ENCODE measurements around the gene ADAM15.

The ADAM15 gene

DNA sequence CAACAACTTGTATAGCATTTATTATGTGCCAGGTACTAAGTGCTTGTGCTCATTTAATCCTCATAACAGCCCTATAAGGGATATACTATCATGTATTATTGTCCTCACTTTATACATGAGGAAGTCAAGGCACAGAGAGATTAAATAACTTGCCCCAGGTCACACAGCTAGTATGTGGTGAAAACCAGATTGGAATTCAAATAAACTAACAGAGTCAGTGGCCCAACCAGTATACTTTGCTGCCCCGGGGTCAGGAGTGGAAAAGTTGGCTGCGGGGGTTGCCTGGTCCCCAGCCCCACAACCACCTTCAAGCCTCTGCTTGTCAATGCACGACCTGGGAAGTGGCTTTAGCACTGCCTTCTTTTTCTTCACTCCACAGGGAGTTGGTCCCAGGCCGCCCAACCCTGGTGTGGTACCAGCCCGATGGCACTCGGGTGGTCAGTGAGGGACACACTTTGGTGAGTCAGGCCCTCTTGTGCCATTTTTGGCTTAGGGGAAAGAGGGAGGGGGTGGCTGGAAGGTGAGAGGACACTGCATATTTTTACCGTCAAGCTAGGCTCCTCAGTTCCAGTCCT lies 2.5 kb downstream of the ADAM15 start:
- ATAC-seq (ENCODE audit: low read depth) (no peak), DNase-seq (ENCODE audit: low spot score) (no peak)
- Histone ChIP-seq H3K27ac (ENCODE audit: poor library complexity, severe bottlenecking) (peak overlapping the region; percentile 89), H3K27me3 (ENCODE audit: insufficient read depth, poor library complexity, severe bottlenecking) (no peaks in the 10 kb centered on the region), H3K4me3 (ENCODE audit: severe bottlenecking) (no peak overlapping the region), H3K9me3 (ENCODE audit: severe bottlenecking) (no peaks in the 10 kb centered on the region), H3K4me1 (ENCODE audit: insufficient read depth, poor library complexity, severe bottlenecking) (peaks cover 14% of the 10 kb centered on the region), H3K36me3 (ENCODE audit: low read depth) (peaks cover 58% of the 10 kb centered on the region)
- TF ChIP-seq CTCF (IDR thresholded peaks at IDR 0.05; ENCODE audit: poor library complexity, severe bottlenecking): no peak

DNA sequence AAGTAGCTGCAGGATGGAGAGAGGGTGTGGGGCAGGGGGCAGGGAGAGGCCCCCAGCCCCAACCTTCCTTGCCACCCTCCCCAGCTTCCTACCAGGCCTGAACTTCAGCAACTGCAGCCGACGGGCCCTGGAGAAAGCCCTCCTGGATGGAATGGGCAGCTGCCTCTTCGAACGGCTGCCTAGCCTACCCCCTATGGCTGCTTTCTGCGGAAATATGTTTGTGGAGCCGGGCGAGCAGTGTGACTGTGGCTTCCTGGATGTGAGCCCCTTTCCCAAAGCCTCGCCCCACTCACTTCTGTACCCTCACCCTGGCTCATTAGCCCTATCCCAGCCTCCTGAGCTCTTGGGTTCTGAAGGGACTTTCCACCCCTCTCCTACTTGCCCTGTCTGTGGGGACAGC lies 6.0 kb downstream of the ADAM15 start:
- DNase-seq (ENCODE audit: low spot score) (no peak), ATAC-seq (ENCODE audit: low read depth) (no peak)
- no peak overlapping the region for H3K27ac ChIP-seq (ENCODE audit: poor library complexity, severe bottlenecking)
- peaks cover 6% of the 10 kb centered on the region for H3K4me1 ChIP-seq (ENCODE audit: insufficient read depth, poor library complexity, severe bottlenecking)
- H3K9me3 ChIP-seq (ENCODE audit: severe bottlenecking): no peaks in the 10 kb centered on the region
- no peak for TF ChIP-seq CTCF (IDR thresholded peaks at IDR 0.05; ENCODE audit: poor library complexity, severe bottlenecking)
- H3K36me3 ChIP-seq (ENCODE audit: low read depth): peaks cover 79% of the 10 kb centered on the region
- H3K4me3 ChIP-seq (ENCODE audit: severe bottlenecking): no peak overlapping the region
- H3K27me3 ChIP-seq (ENCODE audit: insufficient read depth, poor library complexity, severe bottlenecking): no peaks in the 10 kb centered on the region

DNA sequence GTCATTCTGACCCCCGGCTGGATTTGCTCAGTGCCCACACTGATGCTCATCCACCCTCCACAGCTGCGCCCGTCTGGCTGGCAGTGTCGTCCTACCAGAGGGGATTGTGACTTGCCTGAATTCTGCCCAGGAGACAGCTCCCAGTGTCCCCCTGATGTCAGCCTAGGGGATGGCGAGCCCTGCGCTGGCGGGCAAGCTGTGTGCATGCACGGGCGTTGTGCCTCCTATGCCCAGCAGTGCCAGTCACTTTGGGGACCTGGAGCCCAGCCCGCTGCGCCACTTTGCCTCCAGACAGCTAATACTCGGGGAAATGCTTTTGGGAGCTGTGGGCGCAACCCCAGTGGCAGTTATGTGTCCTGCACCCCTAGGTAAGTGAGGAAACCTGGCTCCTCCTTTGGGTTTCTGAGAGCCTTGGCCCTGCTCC lies 6.7 kb downstream of the ADAM15 start:
- TF ChIP-seq CTCF (IDR thresholded peaks at IDR 0.05; ENCODE audit: poor library complexity, severe bottlenecking): no peak
- DNase-seq (ENCODE audit: low spot score) (no peak), ATAC-seq (ENCODE audit: low read depth) (no peak)
- H3K4me1 ChIP-seq (ENCODE audit: insufficient read depth, poor library complexity, severe bottlenecking): peaks cover 6% of the 10 kb centered on the region
- H3K27ac ChIP-seq (ENCODE audit: poor library complexity, severe bottlenecking): no peak overlapping the region
- no peaks in the 10 kb centered on the region for H3K9me3 ChIP-seq (ENCODE audit: severe bottlenecking)
- H3K27me3 ChIP-seq (ENCODE audit: insufficient read depth, poor library complexity, severe bottlenecking): no peaks in the 10 kb centered on the region
- peaks cover 84% of the 10 kb centered on the region for H3K36me3 ChIP-seq (ENCODE audit: low read depth)
- no peak overlapping the region for H3K4me3 ChIP-seq (ENCODE audit: severe bottlenecking)

- H3K4me1 ChIP-seq (ENCODE audit: insufficient read depth, poor library complexity, severe bottlenecking): no peaks in the 10 kb centered on the region
- H3K4me3 ChIP-seq (ENCODE audit: severe bottlenecking): no peak overlapping the region
- DNase-seq (ENCODE audit: low spot score) (no peak), ATAC-seq (ENCODE audit: low read depth) (no peak)
- TF ChIP-seq CTCF (IDR thresholded peaks at IDR 0.05; ENCODE audit: poor library complexity, severe bottlenecking): no peak
- no peak overlapping the region for H3K27ac ChIP-seq (ENCODE audit: poor library complexity, severe bottlenecking)
- H3K36me3 ChIP-seq (ENCODE audit: low read depth): peaks cover 54% of the 10 kb centered on the region
- no peaks in the 10 kb centered on the region for H3K27me3 ChIP-seq (ENCODE audit: insufficient read depth, poor library complexity, severe bottlenecking)
- no peaks in the 10 kb centered on the region for H3K9me3 ChIP-seq (ENCODE audit: severe bottlenecking)
These were observed 9.6 kb downstream of the ADAM15 start for GRCh38 chr1:155060736-155061135.

DNA sequence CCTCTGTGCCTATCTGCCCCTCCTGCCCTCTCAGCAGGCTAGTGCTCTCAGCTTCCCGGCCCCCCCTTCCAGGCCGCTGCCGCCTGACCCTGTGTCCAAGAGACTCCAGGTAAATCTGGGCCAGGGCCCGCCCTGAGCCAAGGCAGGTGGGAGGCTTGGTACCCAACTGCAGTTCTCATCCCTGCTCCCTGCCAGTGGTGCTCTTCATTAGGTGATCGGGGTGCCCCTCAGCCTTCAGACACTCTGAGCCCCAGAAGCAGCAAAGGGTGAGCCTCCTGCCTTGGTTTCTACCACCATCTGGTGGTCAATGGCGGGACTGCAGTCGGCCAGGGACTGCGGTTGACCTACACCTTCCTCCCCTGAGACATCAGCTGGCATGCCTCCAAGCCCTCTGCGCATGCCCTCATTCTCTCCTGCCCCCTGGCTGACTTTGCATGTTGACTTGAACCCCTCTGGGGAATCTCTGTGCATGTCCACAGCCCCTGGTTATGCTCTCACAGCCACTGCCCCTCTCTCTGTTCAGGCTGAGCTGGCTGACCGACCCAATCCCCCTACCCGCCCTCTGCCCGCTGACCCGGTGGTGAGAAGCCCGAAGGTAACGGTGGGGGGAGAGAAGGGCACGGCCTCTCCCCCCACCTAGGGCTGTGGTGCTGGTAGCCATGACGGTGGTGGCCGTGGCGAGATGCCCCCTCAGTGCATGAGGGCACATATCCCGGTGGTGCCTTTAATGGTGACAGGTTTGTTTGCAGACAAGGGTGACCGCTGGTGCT lies 10.4 kb downstream of the ADAM15 start:
- Histone ChIP-seq H3K27me3 (ENCODE audit: insufficient read depth, poor library complexity, severe bottlenecking) (no peaks in the 10 kb centered on the region), H3K9me3 (ENCODE audit: severe bottlenecking) (no peaks in the 10 kb centered on the region), H3K27ac (ENCODE audit: poor library complexity, severe bottlenecking) (no peak overlapping the region), H3K4me1 (ENCODE audit: insufficient read depth, poor library complexity, severe bottlenecking) (no peaks in the 10 kb centered on the region), H3K36me3 (ENCODE audit: low read depth) (peaks cover 46% of the 10 kb centered on the region), H3K4me3 (ENCODE audit: severe bottlenecking) (no peak overlapping the region)
- peak; percentile 94 for TF ChIP-seq CTCF (IDR thresholded peaks at IDR 0.05; ENCODE audit: poor library complexity, severe bottlenecking)
- DNase-seq (ENCODE audit: low spot score) (peak; percentile 85), ATAC-seq (ENCODE audit: low read depth) (peak; percentile 58)
